NK-92 (cell line): ENCODE data around the gene SLC4A5.
"Not testable (repeated sequence)": the region's sequence is repeated elsewhere in the genome, so short reads cannot be mapped to it uniquely, and the experiment has no call there.

Source experiments
- DNase-seq: peaks from one replicate; lab custom pipeline; 2025; ENCODE audit not compliant: unreplicated experiment; lab: John Stamatoyannopoulos, UW

The SLC4A5 gene

DNA sequence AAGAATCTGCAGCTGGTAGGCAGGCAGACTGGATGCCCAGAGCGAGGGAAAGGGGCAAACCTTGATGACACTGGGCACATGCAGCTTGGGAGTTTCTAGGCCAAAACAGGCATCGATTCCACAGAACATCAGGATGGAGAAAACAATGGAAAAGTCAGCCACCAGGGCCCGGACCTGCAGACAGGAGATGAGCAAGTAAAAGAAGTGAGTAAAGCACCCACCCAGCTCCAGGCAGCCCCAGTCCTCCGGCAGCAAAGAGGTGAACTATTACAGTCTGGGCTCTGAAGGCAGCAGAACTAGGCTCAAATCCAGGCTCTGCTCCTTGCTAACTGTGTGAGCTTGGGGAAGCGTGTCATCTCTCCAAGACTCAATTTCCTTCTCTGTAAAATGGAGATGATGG lies 108.2 kb downstream of the SLC4A5 start:
- no peak for DNase-seq

DNA sequence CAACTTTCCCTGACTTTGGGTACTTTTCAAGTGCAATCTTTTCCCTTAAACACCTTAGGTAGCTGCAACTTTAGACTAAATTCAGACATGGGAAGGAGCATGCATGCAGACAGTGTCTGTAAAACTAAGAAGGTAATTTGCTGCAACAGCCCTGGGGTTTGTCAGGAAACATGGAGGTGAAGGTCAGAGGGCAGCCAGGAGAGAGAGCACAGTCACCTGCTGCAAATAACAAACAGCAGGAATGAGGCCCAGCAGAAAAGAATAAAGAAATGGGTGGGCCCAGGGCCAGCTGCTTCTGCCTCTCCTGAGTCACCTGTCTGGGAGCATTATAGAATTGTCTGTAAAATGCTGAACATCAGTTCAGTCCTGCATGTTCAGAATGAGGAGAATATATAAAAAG lies 109.6 kb downstream of the SLC4A5 start:
- DNase-seq: no peak

DNA sequence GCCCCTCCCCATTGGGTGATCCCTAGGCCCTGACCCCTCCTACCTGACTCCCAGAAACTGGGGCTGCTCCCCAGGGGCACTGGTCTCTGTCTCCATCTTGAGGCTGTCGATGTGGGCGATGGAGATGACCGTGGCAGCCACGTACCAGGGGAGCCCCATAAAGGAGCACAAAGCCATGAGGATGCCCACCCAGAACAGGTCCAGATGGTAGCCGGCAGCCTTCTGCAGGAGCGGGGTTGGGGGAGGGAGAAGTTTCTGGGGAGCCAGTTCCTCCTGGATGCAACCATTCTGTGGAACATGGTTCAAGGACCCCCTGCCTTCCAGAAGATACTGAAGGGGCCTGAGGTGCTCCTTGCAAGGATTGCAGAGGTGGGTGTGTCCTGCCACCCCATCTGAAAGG lies 110.8 kb downstream of the SLC4A5 start:
- DNase-seq: no peak

DNA sequence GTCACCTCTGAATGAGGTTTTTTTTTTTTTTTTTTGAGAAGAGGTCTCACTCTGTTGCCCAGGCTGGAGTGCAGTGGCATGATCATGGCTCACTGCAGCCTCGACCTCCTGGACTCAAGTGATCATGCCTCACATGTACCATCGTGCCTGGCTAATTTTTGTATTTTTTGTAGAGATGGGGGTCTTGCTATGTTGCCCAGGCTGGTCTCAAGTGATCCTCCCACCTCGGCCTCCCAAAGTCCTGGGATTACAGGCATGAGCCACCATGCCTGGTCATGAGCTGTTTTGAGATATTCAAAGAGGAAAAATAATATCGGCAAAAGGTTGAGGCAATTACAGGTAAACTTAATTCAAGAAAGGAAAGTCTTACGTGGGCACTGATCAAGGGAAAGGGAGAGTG lies 113.4 kb downstream of the SLC4A5 start:
- DNase-seq: not testable (repeated sequence)

DNA sequence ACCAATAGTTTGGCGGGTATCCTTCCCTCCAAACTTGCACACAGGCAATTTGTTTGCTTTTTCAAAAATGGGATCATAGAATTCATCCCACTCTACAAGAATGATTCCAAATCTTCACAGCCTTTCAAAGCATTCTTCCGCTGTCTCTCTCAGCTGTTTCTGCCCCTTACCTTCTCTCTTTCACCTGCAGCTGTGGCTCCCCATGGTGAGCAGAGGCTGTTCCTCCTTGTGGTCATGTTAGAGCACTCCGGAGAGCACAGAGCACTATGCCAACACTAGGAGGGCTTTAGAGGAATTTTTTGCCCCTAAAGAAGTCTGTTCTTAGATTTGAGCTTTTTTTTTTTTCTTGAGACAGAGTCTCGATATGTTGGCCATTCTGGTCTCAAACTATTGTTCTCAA lies 114.4 kb downstream of the SLC4A5 start:
- DNase-seq: no peak

DNA sequence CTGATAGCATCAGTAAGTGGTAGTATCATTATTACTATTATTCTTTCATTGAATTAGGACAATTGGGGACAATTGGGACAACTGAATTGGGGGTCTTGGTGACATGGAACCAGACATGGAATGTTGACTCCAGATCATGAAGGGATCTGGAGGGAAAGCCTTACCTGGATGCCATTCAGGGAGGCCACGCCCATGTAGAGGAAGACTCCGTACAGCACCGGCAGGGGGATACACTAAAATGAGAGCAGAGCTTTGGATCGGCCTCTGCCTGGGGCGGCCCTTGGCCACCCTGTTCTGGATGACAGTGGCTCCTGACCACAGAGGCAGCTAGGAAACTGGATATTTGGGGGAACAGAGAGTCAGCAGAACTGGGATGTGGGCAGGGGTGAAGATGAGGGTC lies 115.6 kb downstream of the SLC4A5 start:
- no peak for DNase-seq

DNA sequence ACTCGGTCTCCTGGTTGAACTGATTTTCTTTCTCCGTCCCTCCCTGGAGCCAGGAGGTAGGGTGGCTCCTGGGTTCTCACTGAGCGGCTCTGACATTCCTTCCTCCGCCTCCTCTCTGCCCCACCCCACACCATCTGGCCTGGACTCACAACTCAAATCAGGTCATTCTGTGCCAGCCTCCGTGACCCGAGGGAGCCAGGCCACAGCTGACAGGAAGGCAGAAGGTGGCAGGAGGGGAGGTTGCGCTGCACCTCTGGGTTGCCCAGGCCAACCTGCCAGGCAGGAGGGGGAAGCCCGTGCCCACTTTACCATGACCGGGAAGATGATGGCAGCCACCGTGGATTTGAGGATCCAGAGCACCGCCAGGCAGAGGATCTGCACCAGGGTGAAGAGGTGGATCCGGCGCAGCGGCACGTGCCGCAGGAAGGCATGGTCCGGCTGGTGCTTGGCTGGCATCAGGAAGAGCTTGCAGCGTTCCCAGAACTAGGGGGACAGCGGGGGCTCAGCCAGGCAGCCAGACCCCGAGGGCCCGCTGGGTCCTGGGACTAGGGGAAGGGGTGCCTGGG lies 116.5 kb downstream of the SLC4A5 start:
- DNase-seq: no peak

DNA sequence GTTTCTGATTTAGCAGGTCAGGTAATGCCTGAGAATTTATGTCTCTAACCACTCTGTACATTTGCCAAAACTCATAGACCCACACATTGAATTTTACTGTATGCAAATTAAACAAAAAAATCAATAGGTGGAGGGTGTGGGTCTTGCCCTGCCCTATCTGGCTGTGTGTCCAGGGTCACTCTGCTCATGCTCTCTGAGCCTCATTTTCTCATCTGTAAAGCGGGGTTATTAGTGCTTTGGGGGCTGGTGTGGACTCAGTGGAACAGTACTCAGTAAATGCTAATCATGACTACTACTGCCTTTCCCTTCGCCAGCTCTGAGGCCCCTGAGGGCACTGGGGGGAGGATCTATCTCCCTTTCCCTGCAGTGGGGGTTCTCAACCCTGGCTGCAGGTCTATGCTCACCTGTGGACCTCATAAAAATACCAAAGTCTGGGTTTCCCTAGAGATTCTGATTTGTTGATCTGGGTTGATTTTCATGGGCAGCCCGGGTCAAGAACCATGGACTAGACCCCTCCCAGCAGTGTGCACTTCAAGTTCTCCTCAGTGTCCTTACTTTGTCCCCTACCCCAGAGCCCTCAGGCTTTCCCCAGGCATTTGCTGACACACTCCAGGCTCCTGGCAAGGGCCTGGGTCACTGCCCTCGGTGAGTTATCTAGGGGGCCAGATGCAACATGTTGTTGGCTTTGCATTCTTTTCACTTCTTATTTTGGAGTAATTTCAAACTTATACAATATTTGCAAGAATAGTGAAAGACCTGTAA lies 117.3 kb downstream of the SLC4A5 start:
- DNase-seq: no peak

DNA sequence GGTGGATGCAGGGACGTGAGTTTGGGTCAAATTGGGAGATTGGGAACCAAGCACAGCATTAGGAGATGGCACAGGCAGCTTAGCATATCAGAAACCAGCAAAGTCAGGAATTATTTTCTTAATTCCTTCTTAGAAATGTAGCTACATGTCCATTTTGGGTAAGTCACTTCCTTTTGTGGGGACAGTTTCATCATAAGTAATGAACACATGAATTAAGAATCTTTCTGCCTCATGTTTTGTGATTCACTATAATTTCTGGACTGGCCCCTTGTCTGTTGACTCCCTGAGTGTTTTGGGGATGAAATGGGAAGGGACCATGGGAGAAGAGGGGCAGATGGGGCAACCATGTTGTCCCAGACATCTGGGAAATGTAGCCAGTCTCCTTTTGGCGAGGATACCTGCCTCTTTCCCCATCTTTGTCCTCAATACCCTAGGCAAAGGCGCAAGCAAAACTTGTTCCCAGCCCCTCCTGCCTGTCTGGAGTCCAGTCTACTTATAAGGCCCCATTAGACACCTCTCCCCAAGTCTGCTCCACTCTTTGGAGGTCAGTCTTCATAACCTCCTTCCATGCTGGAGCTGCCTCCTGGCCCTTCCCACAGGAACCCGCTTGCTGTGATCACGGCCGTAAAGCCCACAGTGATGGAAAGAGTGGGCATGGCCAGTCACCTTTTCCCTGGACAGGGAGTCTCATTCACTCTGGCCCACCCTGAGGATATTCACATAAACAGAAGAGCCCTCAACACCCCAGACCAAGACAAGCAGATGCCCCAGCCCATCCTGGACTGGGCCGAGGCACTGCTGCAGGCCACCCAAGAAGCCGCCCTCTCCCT lies 119.1 kb downstream of the SLC4A5 start:
- DNase-seq: no peak

DNA sequence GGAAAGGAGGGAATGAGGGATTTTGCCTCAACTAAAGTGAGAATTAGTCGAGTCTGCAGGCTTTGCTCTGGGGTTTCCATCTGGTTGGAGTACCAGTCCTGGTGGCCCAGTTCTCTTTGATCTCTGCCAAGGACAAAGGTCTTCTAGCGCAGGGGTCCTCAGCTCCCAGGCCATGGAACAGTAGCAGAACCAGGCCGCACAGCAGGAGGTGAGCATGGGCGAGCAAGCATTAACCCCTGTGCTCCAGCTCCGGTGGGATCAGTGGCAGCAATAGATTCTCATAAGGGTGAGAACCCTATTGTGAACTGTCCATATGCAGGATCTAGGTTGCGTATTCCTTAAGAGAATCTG lies 120.9 kb downstream of the SLC4A5 start:
- no peak for DNase-seq

DNA sequence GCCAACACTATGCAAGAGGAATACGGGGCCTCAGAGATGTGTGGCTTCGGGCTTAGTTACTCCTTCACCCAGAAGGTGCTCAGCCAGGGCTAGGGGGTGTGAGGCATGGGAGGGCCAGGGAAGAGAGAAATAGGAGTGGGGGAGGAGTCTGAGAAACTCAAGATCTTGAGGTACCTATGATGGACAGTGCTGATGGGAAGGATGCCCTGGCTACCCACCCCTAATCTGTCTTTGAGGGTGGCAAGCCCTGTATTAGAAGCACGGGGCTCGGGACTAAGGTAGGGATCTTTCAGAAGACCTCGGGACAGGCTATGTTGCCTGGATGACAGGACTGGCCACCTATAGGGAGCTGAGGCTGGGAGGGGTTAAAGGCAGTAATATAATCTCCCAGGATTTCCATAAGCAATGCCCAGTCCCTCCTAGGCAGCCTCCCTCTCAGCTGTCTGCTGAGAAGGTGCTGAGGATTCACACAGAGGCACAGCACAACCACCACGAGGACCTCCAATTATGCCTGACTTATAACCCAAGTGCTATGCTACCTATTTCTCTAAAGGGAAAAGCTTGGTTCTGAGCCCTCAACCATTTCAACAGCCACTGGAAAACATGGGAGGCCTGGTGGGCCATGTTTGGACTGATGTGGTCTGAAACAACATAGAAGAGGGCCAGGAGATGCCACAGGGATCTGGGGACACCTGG lies 121.5 kb downstream of the SLC4A5 start:
- DNase-seq: no peak

DNA sequence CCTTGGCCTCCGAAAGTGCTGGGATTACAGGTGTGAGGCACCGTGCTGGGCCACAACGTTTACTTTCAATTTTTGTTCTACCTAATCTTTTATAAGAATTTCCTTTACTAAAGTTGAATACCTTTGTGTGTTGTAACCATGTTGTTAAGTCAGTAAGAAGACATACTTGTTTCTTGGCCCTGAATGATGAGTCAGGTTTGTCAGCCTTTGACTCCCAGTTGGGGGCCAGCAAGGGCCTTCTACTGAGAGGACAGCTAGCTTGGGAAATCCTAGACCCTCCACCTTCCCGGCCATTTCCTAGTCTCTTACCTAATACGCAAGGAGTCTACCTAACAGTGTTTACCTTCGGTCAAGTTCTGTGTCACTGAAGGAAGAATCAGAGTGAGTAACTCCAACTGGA lies 122.1 kb downstream of the SLC4A5 start:
- DNase-seq: no peak

DNA sequence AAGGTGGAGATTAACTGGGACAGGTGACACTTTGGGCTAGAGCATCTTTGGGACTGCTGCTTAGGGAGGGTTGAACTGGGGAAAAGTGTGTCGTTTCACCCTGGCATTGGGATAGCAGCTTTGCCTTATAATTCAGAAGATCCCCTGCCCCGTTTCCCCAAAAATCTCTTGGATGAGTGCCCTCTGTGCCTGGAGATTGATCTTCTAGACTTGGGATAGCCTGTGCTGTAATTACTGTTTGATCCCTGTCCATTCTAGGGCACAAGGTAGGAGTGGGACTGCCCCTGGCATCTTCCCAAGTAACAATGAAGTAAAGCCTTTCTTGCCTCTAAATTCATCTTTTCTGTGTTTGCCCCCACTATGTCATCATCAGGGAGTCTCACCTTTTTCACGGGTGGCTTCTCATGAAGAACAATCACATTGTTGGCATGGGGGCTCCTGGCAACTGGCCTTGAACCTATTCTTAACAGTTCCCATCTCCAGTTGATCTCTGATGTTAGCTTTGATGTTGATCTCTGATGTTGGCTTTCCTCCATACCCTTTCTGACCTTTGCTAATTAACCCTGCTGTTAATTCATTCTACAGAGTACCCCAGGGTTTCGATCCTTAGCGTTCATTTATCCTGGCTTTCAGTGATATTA lies 123.2 kb downstream of the SLC4A5 start:
- no peak for DNase-seq

DNA sequence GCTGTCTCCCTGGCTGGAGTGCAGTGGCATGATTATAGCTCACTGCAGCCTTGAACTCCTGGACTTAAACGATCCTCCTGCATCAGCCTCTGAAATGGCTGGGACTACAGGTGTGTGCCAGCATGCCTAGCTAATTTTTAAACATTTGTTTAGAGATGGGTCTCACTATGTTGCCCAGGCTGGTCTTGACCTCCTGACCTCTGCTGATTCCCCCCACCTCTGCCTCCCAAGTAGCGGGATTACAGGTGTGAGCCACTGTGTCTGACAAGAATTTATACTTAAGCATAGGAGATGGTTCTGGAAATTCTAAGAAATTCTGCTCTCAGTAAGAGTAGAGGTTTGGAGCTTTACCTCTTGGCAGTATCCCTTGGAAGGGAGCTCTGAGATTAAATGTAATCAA lies 126.6 kb downstream of the SLC4A5 start:
- DNase-seq: no peak

DNA sequence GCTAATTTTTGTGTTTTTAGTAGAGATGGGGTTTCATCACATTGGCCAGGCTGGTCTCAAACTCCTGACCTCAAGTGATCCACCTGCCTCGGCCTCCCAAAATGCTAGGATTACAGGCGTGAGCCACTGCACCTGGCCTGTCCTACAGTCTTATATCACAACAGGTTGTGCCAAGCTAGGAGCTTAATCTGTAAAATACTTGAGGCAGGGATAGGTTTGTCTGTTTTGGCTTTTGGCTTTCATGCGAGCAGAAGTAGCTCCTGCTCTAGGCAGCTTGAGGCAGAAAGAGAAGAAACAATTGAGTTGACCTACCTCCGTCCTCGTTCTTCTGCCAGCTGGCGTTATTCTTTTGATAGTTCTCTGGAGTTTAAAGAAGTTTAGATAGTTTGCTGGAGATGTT lies 127.4 kb downstream of the SLC4A5 start:
- not testable (repeated sequence) for DNase-seq

DNA sequence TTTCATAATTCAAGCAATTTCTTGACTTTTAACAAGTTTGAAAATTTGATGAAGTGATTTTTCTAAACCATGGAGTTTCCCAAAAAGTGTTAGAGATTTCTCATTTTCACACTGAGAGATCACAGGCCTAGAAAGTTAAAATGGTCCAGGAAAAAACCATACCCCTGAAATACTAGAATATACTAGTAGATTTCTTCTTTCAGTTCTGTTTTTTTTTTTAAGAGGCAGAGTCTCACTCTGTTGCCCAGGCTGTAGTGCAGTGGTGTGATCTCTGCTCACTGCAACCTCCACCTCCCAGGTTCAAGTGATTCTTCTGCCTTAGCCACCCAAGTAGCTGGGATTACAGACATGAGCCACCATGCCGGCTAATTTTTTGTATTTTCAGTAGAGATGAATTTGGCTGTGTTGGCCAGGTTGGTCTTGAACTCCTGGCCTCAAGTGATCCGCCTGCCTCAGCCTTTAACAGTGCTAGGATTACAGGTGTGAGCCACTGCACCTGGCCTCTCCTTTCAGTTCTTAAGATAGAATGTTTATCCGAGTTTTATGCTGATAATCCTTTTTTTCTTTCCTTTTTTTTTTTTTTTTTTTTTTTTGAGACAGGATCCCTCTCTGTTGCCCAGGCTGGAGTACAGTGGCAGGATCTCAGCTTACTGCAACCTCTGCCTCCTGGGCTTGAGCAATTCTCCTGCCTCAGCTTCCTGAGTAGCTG lies 130.4 kb downstream of the SLC4A5 start:
- no peak for DNase-seq

DNA sequence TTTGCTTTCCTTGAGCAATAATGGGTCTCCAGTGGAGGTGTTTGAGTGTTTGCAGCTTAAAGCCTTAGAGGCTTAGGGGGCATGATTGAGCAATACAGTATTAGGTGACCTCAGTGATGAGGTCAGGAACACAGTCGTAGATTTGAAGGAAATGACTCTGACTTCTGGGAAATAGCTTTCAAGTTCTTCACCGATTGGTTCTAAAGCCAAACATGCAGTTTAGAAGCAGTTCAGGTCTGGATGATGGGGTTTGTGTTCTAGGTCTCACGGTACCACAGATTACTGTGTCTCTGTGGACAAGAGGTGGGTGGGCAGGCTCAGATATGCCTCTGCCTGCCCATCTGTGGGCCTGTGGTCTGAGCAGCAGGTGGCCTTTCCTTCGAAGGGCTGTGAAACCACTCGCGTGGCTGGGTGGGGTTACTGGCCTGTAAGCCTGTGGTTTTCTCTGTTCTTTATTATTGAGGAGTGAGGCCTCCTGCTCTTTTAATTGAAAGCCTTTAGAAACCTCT lies 137.0 kb downstream of the SLC4A5 start:
- DNase-seq: no peak

DNA sequence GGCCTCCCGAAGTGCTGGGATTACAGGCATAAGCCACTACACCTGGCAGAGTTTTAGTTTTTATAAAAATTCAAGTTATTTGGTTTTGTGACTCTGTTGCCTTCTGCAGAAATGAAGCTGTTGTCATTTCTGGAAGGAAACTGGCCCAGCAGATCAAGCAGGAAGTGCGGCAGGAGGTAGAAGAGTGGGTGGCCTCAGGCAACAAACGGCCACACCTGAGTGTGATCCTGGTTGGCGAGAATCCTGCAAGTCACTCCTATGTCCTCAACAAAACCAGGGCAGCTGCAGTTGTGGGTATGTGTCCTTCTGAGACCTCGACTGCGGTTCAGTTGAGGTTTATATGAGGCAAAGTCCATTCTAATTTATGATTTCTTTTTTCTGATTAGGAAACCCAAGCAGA lies 137.6 kb downstream of the SLC4A5 start:
- no peak for DNase-seq

DNA sequence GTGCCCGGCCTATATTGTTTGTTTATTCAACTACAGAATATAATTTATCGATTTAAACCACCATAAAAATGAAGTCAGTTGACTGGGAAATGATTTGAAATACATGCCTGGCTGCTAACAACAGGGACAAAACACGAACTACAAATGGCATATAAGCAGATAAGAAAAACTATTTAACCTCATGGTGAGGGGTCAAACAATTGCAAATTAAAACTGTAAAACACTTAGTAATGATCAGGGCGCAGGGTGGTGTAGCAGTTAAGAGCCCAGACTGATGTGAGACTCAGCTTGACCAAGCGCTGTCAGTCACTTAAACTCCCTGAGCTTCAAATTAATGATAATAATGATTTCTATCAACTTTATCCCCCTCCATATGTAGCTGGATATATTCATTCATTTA lies 138.1 kb downstream of the SLC4A5 start:
- DNase-seq: no peak

DNA sequence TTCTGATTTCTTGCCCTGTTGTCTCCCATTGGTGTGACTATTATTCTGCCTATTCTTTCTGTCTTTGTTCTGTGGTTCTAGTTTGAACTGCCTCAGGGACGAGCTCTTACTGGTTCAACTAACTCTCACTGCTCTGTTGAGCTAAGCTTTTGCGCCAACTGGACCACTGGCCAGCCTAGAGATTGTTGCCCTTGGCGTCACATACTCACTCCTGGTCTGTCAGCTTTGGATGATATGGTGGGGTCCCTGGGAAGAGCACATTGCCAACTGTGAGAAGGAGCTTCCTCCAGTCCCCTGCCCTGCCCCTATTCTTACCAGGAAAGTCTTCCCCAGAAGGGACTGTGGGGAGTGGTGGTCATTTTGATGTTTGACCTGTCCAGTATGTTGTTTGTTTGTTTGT lies 138.8 kb downstream of the SLC4A5 start:
- DNase-seq: no peak
